OCI-M1 (cell line): ENCODE measurements around the gene GGNBP2.
"Not testable (repeated sequence)": the region's sequence is repeated elsewhere in the genome, so short reads cannot be mapped to it uniquely, and the experiment has no call there.

Source experiments
- DNase-seq: peaks from one replicate; lab custom pipeline; 2025; lab: John Stamatoyannopoulos, UW

The GGNBP2 gene

GRCh38 chr17:36600936-36601302 lies 56.2 kb downstream of the GGNBP2 start:
- DNase-seq, result no peak

GRCh38 chr17:36601303-36602029 lies 56.7 kb downstream of the GGNBP2 start, which contains the start of gene MRM1:
Gene MRM1 (plus strand): TSS chr17:36601583. CDS start chr17:36601811, 228 bp downstream.
- DNase-seq, result peak; percentile 98

DNA sequence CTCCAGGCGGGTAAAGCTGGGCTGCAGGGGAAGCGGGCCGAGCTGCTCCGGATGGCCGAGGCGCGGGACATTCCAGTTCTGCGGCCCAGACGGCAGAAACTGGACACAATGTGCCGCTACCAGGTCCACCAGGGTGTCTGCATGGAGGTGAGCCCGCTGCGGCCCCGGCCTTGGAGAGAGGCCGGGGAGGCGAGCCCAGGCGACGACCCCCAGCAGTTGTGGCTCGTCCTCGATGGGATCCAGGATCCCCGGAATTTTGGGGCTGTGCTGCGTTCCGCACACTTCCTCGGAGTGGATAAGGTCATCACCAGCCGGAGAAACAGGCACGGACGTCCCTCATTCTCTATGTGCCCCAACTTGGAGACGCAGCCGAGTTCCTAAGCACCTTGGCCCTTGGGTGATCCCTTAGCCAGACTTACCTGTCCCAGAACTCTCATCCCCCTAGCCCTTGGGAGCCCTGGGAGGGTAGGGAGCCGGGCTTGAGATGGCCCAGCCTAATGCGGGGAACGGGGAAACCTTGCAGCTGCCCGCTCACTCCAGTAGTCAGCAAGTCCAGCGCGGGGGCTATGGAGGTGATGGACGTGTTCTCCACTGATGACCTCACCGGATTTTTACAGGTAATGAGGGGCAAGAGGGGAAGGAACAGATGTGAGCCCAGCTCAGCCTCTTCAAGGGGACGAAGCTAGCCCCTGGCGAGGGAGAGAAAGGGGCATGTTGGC lies 57.5 kb downstream of the GGNBP2 start:
- DNase-seq, result peak; percentile 53

DNA sequence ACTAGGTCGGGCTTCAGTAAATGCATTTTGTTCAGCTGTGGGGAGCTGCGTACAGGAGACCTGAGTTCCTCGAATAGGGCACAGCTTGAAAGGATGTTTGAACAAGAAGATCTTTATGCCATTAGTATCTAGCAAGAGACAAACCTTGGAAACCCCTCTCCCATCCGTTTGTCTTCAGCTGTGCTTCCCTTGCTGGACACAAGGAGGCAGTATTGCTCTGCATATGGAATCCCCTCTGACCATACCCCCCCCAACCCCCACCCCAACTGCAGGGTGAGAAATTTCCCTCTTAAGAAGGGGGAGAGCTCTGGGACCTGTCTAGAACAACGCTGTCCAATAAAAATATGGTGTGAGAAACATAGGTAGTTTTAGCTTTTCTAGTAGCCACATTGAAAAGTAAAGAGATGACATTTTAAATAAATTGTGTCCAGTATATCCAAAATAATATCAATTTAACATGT lies 58.2 kb downstream of the GGNBP2 start:
- peak; percentile 88 for DNase-seq

DNA sequence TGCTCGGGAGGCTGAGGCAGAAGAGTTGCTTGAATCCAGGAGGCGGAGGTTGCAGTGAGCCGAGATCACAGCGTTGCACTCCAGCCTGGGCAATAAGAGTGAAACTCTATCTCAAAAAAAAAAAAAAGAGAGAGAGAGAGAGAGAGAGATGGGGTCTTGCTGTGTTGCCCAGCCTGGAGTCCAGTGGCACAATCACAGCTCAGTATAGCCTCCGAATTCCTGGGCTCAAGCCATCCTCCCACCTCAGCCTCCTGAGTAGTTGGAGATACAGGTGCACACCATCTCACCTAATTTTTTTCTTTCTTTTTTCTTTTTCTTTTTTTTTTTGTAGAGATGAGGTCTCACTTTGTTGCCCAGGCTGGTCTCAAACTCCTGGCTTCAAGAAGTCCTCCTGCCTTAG lies 60.3 kb downstream of the GGNBP2 start:
- DNase-seq, result not testable (repeated sequence)

DNA sequence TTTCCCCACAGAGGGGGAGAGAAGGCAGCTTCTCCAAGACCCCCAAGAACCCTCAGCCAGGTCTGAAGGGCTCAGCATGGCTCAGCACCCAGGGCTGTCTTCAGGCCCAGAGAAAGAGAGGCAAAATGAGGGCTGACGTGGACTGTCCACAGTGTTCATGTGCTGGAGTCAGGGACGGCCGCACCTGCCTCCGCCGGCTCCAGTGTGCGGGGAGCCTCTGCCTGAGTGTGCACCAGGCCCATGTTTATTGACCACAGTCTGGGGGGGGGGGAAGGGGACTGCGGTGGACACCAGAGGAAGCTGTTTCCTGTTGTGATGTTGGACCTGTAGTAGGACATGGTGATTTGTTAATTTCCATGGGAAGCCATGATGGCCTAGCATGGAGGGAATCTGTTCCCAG lies 63.6 kb downstream of the GGNBP2 start:
- DNase-seq, result no peak

DNA sequence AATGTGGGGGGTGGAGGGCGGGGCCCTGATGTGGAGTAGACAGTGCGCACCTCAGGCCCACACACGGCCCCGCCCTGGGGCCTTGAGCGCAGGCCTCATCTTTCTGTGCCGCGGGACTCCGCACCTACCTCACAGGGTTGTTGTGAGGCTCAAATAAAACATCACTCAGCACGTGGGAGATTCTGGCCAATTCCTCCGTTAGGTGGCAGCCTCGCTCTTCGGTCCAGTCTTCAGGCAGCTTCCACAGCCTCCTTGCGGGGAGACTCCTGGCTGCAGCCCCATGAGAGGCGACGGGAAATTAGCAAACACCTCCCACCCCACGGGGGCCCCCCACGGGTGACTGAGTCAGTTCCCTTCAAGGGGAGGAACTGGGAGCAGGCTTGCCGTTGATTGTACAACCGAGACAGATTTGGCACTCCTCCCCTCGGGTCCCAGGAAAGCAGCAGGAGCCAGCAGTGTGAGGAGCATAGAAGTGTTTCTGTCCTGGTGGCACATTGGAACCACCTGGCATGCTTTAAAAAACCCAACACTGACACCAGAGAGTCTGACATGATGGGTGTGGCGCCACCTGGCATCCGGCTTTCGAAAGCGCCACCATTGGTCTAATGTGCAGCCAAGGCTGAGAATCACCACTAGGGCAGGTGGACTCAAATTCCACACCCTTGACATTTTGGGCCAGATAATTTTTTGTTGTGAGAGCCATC lies 64.2 kb downstream of the GGNBP2 start:
- no peak for DNase-seq

DNA sequence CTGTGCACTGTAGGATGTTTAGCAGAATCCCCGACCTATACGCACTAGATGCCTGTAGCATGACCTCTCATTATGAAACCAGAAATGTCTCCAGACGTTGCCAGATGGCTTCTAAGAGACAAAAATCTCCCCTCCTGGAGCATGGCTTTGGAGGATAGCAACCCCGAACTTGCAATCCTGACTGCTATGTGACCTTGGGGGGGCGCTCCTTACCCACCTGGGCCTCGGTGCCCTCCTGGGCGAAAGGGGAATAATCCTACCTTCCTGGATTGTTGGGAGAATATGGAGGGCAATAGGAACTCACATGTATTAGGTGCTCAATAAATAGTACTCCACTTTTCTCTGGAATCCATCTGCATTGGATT lies 64.8 kb downstream of the GGNBP2 start:
- DNase-seq, result no peak

DNA sequence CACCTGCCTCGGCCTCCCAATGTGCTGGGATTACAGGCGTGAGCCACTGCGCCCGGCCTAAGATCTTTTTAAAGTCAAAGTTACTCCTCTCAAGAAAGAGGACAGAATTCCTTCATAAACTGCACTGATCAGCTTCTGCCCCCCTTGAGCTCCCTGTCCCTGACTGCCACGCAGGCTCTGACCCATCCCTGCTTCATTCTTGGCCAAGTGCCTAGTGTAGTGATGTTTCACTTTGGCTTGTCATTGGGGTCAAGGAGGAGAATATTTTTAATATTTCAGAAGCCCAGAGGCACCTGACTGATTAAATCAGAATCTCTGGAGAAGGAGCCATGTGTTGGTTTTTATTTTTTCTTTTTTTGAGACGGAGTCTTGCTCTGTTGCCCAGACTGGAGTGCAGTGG lies 65.8 kb downstream of the GGNBP2 start:
- no peak for DNase-seq

GRCh38 chr17:36611345-36612072 lies 66.8 kb downstream of the GGNBP2 start:
- peak; percentile 74 for DNase-seq

- no peak for DNase-seq
These were observed 67.6 kb downstream of the GGNBP2 start for GRCh38 chr17:36612323-36612722.

GRCh38 chr17:36613155-36613554 lies 68.4 kb downstream of the GGNBP2 start:
- DNase-seq, result no peak

- DNase-seq, result no peak
These were observed 69.4 kb downstream of the GGNBP2 start for GRCh38 chr17:36614081-36614480.

- DNase-seq, result no peak
These were observed 70.2 kb downstream of the GGNBP2 start for GRCh38 chr17:36614933-36615332.

DNA sequence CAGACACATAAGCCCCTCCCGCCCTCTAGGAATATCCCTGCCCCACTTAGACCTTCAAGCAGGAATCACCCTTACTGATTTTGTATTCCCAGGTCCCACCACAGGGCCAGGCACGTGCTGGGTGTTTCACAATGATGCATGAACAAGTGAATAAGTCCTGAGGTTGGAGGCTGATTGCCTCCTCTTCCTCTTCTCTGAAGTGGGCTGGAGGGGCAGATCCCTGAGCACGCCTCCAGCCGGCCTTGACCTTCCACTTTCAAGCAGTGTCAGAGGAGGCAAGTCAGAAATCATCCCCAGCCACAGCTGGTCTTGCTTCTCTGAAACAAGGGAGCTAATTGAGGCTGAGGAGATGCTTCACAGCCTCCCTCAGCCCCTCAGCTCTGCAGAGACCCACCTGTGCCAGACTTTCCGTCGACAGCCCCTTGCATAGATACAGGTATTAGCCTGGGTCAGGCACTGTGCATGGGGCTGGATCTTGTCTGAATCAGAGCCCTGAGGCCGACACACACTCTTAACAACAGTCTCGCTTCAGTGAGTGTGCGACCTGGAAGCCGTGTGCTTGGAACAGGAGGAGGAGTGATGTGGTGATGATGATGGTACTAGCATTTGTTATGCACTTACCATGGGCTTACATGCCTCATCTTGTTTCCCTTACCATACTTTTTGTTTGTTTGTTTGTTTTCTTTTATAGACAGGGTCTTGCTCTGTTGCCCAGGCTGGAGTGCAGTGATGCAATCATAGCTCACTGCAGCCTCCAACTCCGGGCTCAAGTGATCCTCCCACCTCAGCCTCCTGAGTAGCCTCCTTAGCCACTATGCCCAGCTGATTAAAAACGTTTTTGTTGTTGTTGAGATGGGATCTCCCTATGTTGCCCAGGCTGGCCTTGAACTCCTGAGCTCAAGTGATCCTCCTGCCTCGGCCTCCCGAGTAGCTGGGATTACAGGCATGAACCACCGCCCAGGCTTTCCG lies 71.6 kb downstream of the GGNBP2 start:
- no peak for DNase-seq

DNA sequence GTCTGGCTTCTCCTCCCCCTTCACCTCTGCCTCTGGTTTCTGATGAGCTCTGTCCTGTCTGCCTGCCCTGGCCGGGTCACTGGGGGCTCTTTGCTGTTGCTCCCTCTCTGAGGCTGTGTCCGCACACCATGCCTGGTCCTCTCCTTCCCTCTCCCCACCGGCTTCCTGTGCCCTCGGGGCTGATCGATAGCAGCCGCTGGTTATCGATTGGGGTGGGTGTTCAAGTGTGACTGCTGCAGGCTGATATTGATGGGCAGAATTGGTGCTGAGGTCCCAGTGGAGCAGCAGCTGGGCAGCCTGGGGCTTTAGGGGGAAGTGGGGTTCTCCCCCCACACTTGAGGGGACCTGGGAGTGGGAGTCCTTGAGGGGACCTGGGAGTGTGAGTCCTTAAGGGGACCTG lies 73.1 kb downstream of the GGNBP2 start:
- DNase-seq, result no peak

DNA sequence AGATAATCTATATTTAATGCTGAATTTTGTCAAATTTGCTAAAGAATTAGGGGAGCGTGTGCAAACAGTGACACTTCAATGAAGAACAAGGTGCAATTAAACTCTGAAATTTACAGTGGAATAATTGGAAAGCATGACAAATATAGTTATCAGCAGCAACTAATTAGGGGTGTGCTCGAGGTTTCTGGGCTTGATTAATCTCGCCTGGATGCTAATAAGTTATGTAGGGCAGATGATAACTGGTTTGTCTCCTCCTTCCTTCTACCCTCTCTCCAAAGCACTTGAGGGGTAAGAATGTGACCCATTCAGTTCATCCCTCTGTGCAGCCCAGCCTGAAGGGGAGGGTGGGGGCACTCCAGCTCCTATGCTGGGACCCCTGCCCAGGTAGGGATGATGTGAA lies 78.6 kb downstream of the GGNBP2 start:
- no peak for DNase-seq

- no peak for DNase-seq
These were observed 80.5 kb downstream of the GGNBP2 start for GRCh38 chr17:36625188-36625587.

DNA sequence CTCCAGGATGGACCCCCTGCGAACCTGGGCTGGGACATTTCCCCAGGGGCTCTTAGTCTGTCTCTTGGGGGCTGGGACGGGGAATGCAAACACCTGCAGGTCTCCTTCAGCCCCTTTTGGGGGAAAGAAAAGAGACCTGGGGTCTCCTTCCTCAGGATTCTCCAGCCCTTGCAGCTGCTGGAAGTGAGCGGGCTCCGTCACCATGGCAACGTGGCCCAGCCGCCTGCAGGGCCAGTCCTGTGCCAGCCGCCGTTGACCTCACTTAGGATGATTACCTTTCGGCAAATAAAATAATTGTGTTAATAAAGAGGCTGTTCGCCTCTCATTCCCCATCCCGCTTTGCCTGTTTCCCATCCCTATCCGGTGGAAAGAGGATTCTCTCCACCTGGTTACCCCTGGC lies 82.4 kb downstream of the GGNBP2 start:
- DNase-seq, result no peak

DNA sequence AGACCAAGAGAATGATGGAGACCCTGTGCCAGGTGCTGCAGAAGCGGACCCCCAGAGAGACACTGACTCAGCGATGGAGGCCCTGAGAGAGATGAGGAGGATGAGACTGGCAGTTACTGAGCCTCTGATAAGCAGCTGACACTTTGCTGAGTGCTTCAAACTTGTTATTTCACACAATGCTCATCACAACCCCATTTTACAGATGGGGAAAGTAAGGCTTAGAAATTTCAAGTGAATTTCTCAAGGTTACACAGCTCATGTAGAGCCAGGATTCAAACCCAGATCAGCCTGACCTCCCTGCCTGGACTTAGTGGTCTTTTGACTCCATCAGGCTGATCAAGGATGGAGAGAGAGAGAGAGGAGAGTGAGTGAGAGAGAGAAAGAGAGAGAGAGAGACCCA lies 83.9 kb downstream of the GGNBP2 start:
- DNase-seq, result no peak

GRCh38 chr17:36629252-36629847 lies 84.6 kb downstream of the GGNBP2 start:
- peak; percentile 88 for DNase-seq
